H9 (cell line): ENCODE results near the gene OR6Y1. TPM values are rescaled to one million over a fixed set of nuclear protein-coding genes. Genes with fewer than 3 reads are reported as not detected.
A peak's percentile ranks its signal among the peaks of the same experiment; 100 is the strongest.

ENCODE experiments used
- DNase-seq: peaks from one replicate; pipeline ENCODE4 v3.0.0-alpha.2; 2017
- H2AFZ ChIP-seq: one replicate; pipeline ENCODE4 v1.6.1; 2013; ENCODE audit warnings: mild to moderate bottlenecking, low read length, control low read depth, moderate library complexity
- H2AK5ac ChIP-seq: 2 replicates; pipeline ENCODE4 v1.6.1; 2013; ENCODE audit warnings: low read length, control low read depth, mixed read lengths; ENCODE audit not compliant: insufficient read length
- H2BK120ac ChIP-seq: one replicate; pipeline ENCODE4 v1.6.1; 2013; ENCODE audit warnings: low read depth, mild to moderate bottlenecking, low read length, control low read depth, inconsistent platforms; ENCODE audit not compliant: poor library complexity, severe bottlenecking
- H2BK12ac ChIP-seq: 2 replicates; pipeline ENCODE4 v1.6.1; 2013; ENCODE audit warnings: low read length, control low read depth, mixed read lengths, low read depth; ENCODE audit not compliant: insufficient read length
- H2BK15ac ChIP-seq: 2 replicates; pipeline ENCODE4 v1.6.1; 2013; ENCODE audit warnings: low read depth, low read length, control low read depth
- H2BK20ac ChIP-seq: one replicate; pipeline ENCODE4 v1.6.1; 2013; ENCODE audit warnings: low read depth, mild to moderate bottlenecking, low read length, control low read depth, inconsistent platforms; ENCODE audit not compliant: poor library complexity, severe bottlenecking
- H2BK5ac ChIP-seq: 2 replicates; pipeline ENCODE4 v1.6.1; 2013; ENCODE audit warnings: low read length, control low read depth, mixed read lengths; ENCODE audit not compliant: insufficient read length
- H3K14ac ChIP-seq: 2 replicates; pipeline ENCODE4 v1.6.1; 2013; ENCODE audit warnings: low read length, control low read depth; ENCODE audit not compliant: insufficient read depth
- H3K18ac ChIP-seq: 2 replicates; pipeline ENCODE4 v1.6.1; 2013; ENCODE audit warnings: low read depth, mild to moderate bottlenecking, mixed read lengths, low read length, control low read depth; ENCODE audit not compliant: insufficient read length
- H3K23ac ChIP-seq: 2 replicates; pipeline ENCODE4 v1.6.1; 2013; ENCODE audit warnings: low read length, control low read depth, mixed read lengths, low read depth; ENCODE audit not compliant: insufficient read length
- H3K23me2 ChIP-seq: 2 replicates; pipeline ENCODE4 v1.6.1; 2013; ENCODE audit warnings: low read depth, mild to moderate bottlenecking, mixed read lengths, low read length, control low read depth; ENCODE audit not compliant: insufficient read length, poor library complexity, severe bottlenecking
- H3K27ac ChIP-seq: 2 replicates; pipeline ENCODE4 v1.5.1; 2013; ENCODE audit warnings: low read length, control low read depth, mixed read lengths, low read depth; ENCODE audit not compliant: insufficient read length
- H3K27me3 ChIP-seq: 2 replicates; pipeline ENCODE4 v1.6.1; 2013; ENCODE audit warnings: low read length, control low read depth, inconsistent platforms; ENCODE audit not compliant: insufficient read depth
- H3K4ac ChIP-seq: 2 replicates; pipeline ENCODE4 v1.6.1; 2013; ENCODE audit warnings: low read depth, mild to moderate bottlenecking, control low read depth, inconsistent platforms, low read length, moderate library complexity
- H3K4me1 ChIP-seq: 2 replicates; pipeline ENCODE4 v1.6.1; 2013; ENCODE audit warnings: low read length, control low read depth, inconsistent platforms; ENCODE audit not compliant: insufficient read depth
- H3K4me2 ChIP-seq: 2 replicates; pipeline ENCODE4 v1.6.1; 2013; ENCODE audit warnings: low read length, control low read depth, mixed read lengths; ENCODE audit not compliant: insufficient read length, insufficient read depth
- H3K56ac ChIP-seq: 2 replicates; pipeline ENCODE4 v1.6.1; 2013; ENCODE audit warnings: low read depth, mild to moderate bottlenecking, mixed read lengths, low read length, control low read depth; ENCODE audit not compliant: insufficient read length
- H3K79me1 ChIP-seq: 2 replicates; pipeline ENCODE4 v1.6.1; 2013; ENCODE audit warnings: low read depth, mild to moderate bottlenecking, moderate library complexity, low read length, control low read depth, inconsistent platforms; ENCODE audit not compliant: insufficient read depth, poor library complexity, severe bottlenecking
- H3K79me2 ChIP-seq: 2 replicates; pipeline ENCODE4 v1.6.1; 2013; ENCODE audit warnings: low read length, control low read depth, inconsistent platforms; ENCODE audit not compliant: insufficient read depth
- H3K9ac ChIP-seq: 2 replicates; pipeline ENCODE4 v1.6.1; 2013; ENCODE audit warnings: low read length, control low read depth, mixed read lengths; ENCODE audit not compliant: insufficient read length; ENCODE audit errors: extremely low read depth
- H3K9me3 ChIP-seq: one replicate; pipeline ENCODE4 v1.6.1; 2013; ENCODE audit warnings: low read depth, low read length, inconsistent platforms; ENCODE audit not compliant: control insufficient read depth
- H3T11ph ChIP-seq: one replicate; pipeline ENCODE4 v1.6.1; 2013; ENCODE audit warnings: mild to moderate bottlenecking, low read length, control low read depth, inconsistent platforms
- H4K20me1 ChIP-seq: one replicate; pipeline ENCODE4 v1.6.1; 2013; ENCODE audit not compliant: control insufficient read depth, insufficient read length, insufficient read depth
- H4K5ac ChIP-seq: 2 replicates; pipeline ENCODE4 v1.6.1; 2013; ENCODE audit warnings: low read depth, mild to moderate bottlenecking, mixed read lengths, low read length, control low read depth; ENCODE audit not compliant: insufficient read length
- H4K8ac ChIP-seq: replicated peaks from 2 replicates; pipeline ENCODE4 v1.6.1; 2013; ENCODE audit warnings: low read length, control low read depth, mixed read lengths, low read depth; ENCODE audit not compliant: insufficient read length
- H4K91ac ChIP-seq: 2 replicates; pipeline ENCODE4 v1.6.1; 2013; ENCODE audit warnings: low read depth, mild to moderate bottlenecking, moderate library complexity, mixed read lengths, low read length, control low read depth; ENCODE audit not compliant: insufficient read length
- H3K27ac Mint-ChIP-seq, 3 experiments: 2 replicates in 2 of 3; 3 replicates in 1 of 3; pipeline ENCODE4 v1.8.0; 2020 to 2021; ENCODE audit warnings: mixed read lengths in 3 of 3, mild to moderate bottlenecking in 1 of 3, moderate library complexity in 1 of 3
- H3K27me3 Mint-ChIP-seq: 2 replicates; pipeline ENCODE4 v1.8.0; 2021; ENCODE audit warnings: low read depth, mild to moderate bottlenecking, moderate library complexity, mixed read lengths
- H3K36me3 Mint-ChIP-seq, 3 experiments: 2 replicates in 2 of 3; 3 replicates in 1 of 3; pipeline ENCODE4 v1.8.0; 2020 to 2021; ENCODE audit warnings: low read depth in 3 of 3, mixed read lengths in 3 of 3; ENCODE audit not compliant: insufficient read depth in 1 of 3
- H3K4me1 Mint-ChIP-seq, 2 experiments: 2 replicates each; pipeline ENCODE4 v1.8.0; 2020; ENCODE audit warnings: mixed read lengths in 2 of 2
- H3K4me3 Mint-ChIP-seq, 2 experiments: 2 replicates in 1 of 2; 3 replicates in 1 of 2; pipeline ENCODE4 v1.8.0; 2020 to 2021; ENCODE audit warnings: mild to moderate bottlenecking in 2 of 2, mixed read lengths in 2 of 2, moderate library complexity in 1 of 2
- H3K9me3 Mint-ChIP-seq, 2 experiments: 2 replicates in 1 of 2; 3 replicates in 1 of 2; pipeline ENCODE4 v1.8.0; 2020; ENCODE audit warnings: mild to moderate bottlenecking in 2 of 2, mixed read lengths in 2 of 2, moderate library complexity in 1 of 2
- CTCF ChIP-seq: fragments of 200-600 bp; sonication (generic); conservative IDR thresholded peaks from 3 replicates; pipeline ENCODE4 v1.8.0; 2021; ENCODE audit warnings: antibody characterized with exemption, mild to moderate bottlenecking
- WGBS: extraction: QIAGEN DNeasy Blood & Tissue Kit; methylation state at CpG from one replicate; pipeline ENCODE4 v1.1.7; 2013; ENCODE audit warnings: missing lambda C conversion rate, low lambda C conversion rate, mixed read lengths; ENCODE audit not compliant: insufficient read length; ENCODE audit errors: extremely low coverage; 5-methylcytosine and 5-hydroxymethylcytosine counted together
- total RNA-seq: library from RNA; stranded (reverse); gene quantifications from 2 replicates; pipeline ENCODE4 v1.2.1, GENCODE V29; 2021

OR6Y1 gene
- total RNA-seq, 1 experiment from 2014 or later, result not detected

- Histone ChIP-seq H3K9me3 (no peaks in the 10 kb centered on the region), H2AFZ (no peak overlapping the region), H3K27me3 (no peaks in the 10 kb centered on the region), H2BK20ac (no peak overlapping the region), H3K14ac (no peak overlapping the region), H4K5ac (no peak overlapping the region), H3K4me1 (no peaks in the 10 kb centered on the region), H2BK120ac (no peak overlapping the region), H3K23me2 (no peaks in the 10 kb centered on the region), H2BK5ac (no peak overlapping the region), H4K8ac (no peak overlapping the region), H3K4me2 (no peak overlapping the region), H3K4ac (no peak overlapping the region), H2AK5ac (no peak overlapping the region), H4K20me1 (no peaks in the 10 kb centered on the region), H3K79me2 (no peaks in the 10 kb centered on the region), H2BK12ac (no peak overlapping the region), H3K79me1 (no peaks in the 10 kb centered on the region), H3K27ac (no peak overlapping the region), H3T11ph (no peak overlapping the region), H3K56ac (no peak overlapping the region), H4K91ac (no peak overlapping the region), H3K18ac (no peak overlapping the region), H3K9ac (no peak overlapping the region), H2BK15ac (no peak overlapping the region), H3K23ac (no peak overlapping the region)
- no peak for DNase-seq
- no peaks in the 10 kb centered on the region for H3K27me3 Mint-ChIP-seq
- no peaks in the 10 kb centered on the region for H3K36me3 Mint-ChIP-seq
- H3K9me3 Mint-ChIP-seq, result no peaks in the 10 kb centered on the region
- H3K27ac Mint-ChIP-seq, result peak overlapping the region in 1 of 3 experiments; percentile 73; a peak in 1 of 7 replicates
- no peak for TF ChIP-seq CTCF
- no peak overlapping the region for H3K4me3 Mint-ChIP-seq
- H3K4me1 Mint-ChIP-seq, result peaks cover 2 to 6% of the 10 kb centered on the region in 2 experiments; a peak in 3 of 4 replicates
- WGBS, result no CpG with 5 or more reads among the region's 4 CpGs
Measured at GRCh38 chr1:158509471-158510156, 44.6 kb downstream of the OR6Y1 start.
